Measurements from ENCODE around the gene LPP.

The LPP gene

GRCh38 chr3:188905547-188905946 is 751.6 kb downstream of the LPP start:
- no peak for DNase-seq

DNA sequence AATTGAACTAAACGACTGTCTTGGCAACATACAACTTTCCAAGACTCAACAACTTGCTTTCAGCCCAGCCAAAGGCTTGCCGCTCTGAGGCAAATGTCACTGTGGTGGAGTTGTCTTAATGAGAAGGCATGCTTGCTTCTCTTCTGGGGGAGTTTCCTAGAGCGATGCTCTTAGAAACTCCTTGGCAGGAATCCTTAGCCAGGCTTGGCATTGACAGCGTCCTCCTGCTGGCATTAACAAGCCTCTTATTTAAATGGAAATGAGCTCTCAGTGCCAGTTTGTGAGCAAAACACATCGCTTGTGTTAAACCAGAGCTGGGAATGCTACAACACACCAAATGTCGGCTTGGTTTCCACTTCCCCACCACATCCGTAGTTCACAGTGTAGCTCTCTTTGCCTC is 752.3 kb downstream of the LPP start:
- no peak for DNase-seq

DNA sequence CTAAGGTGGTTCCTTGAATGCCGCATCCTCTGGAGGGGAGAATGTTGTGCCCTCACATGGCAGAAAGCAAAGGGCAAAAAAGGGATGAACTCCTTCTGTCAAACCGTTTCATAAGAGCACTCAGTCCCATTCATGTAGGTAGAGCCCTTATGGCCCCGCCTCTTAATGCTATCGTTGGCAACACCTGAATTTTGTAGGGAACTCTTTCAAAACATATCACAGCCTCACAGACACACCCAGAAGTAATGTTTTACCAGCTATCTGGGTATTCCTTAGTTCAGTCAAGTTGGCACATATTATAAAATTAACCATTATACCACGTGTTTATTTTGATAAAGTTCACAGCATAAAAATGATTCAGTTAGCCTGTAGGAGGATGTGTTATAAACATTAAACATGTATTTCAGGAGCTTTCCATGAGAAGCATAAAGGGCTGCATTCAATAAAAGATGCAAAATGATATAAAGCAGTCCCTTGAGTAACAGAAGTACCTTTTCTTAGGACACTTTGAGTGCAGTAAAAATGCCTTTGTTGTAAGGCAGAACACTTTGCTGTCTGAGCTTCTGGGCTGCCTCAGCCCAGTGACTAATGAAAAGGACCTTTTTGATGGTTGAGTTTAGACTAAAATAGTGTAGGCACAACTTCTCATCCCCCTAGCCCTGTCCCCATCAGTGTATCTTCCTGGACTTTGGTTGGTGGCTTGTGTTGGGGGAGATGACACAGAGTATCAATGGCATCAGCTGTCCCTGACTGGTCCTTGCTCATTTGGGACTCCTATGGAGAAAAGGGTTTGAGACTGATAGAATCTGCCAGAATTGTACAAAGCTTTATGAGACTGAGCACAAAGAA is 754.3 kb downstream of the LPP start:
- no peak for DNase-seq

- no peak for DNase-seq
Measured at GRCh38 chr3:188911026-188911850, 757.3 kb downstream of the LPP start.

- no peak for DNase-seq
Measured at GRCh38 chr3:188913084-188913483, 759.1 kb downstream of the LPP start.

GRCh38 chr3:188914552-188914951 is 760.6 kb downstream of the LPP start:
- DNase-seq: no peak

GRCh38 chr3:188915127-188915526 is 761.2 kb downstream of the LPP start:
- no peak for DNase-seq

GRCh38 chr3:188916934-188917401 is 763.0 kb downstream of the LPP start:
- DNase-seq: no peak

DNA sequence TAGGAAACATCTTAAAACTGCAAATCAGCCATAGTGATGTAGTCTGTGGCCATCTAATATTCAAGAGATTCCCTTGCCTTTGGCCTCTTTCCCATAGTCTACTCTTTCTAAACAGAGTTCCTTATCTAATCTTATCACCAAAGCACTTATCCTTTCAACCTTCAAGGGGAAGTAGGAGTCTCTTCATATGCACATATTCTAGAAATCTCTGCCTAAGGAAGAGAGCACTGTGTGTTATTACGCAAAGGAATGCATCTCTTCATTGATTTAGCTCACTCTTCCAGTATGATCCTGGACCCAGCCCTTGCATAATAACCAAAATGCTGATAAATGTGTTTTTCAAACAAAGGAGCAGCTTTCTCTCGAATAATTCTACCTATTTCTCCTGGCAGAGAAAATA is 764.1 kb downstream of the LPP start:
- no peak for DNase-seq

- no peak for DNase-seq
Measured at GRCh38 chr3:188923671-188924070, 769.7 kb downstream of the LPP start.

DNA sequence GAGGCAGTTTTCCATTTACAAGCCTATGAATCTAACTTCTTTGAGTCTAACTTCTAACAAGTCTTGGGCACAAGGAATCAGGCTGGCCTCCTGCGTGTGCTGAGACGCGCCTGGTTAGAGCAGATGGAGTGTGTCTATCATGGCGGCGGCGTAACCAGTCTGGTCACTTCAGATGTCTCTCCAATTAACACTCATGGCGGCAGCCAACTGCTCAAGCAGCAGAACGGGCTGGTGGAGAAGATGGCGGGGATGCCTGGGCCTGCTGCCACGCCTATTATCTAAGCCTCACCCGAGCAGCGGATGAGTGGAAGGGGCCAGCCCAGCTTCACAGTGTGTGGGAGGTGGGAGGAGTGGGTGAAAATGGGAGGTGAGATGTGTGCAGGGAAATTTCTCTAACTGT is 771.4 kb downstream of the LPP start:
- DNase-seq: no peak

GRCh38 chr3:188926111-188926510 is 772.2 kb downstream of the LPP start:
- no peak for DNase-seq

DNA sequence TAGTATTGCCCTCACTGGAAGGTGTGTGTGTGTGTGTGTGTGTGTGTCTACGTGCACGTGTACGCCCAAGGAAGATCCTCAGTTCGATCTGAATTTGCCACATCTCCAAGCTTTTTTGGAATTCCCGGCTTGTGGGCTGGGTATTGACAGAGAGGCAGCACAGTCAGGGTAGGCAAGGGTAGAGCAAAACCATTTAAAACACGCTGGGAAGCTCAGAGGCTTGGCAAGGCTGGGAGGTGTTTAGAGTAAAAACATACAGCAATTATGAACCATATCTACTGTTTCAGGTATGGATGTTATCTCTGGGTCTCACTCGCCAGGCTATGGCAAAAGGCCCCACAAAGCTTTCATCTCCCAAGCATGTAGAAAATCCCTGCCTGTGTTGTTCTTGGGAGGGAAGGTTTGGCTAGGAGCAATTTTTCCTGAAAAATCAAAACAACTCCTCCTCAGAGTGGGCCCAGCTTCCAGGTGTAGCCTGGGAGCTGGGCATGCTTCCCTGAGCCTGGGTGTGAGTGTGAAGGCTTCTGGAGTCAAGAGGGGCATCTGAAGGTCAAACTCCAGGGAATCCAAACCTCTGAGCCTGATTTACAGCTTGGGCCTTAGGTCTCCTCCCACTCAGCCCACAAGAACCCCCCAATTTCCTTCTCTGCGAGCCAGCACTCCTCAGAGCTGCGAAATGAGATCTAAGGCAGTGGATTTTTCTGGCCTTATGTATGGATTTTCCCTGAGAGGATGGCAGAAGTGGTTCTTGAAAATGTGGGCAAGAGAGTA is 773.0 kb downstream of the LPP start:
- DNase-seq: no peak

GRCh38 chr3:188927971-188928370 is 774.0 kb downstream of the LPP start:
- no peak for DNase-seq

DNA sequence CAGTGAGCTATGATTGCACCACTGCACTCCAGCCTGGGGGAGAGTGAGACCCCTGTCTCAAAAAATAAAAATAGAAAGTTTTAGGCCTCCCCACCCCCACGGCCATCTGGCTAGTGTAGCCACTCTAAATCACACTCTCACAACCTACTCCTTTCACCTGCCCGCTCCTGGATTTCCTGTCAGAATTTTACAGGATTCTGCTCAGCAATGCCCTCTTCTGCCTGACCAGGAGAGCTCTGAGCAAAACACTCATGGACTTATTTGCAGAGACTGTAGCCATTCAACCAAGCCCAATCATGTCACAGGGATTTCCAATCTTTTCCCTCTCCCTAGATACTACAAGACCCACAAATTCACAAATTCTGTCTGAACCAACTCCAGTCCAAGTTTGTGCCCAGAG is 775.2 kb downstream of the LPP start:
- DNase-seq: peak; percentile 55

DNA sequence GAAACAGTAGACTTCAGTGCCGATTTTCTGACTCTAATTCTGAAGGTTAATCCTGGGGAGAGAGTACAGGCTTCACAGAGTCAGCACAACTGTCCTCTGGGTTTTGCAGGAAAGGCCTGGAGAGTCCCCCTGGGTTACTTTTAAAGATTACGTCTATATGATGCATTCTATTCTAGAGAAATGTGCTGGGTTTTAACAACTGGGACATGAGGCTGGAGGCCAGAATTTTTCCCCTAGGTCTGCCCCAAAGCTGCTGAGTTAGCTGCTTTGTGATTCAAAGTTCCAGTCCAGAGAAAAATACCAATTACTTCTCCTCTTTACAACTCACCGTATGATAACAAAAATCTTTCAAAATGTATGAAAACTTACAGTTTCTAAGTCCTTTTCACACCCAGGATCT is 777.1 kb downstream of the LPP start:
- no peak for DNase-seq

DNA sequence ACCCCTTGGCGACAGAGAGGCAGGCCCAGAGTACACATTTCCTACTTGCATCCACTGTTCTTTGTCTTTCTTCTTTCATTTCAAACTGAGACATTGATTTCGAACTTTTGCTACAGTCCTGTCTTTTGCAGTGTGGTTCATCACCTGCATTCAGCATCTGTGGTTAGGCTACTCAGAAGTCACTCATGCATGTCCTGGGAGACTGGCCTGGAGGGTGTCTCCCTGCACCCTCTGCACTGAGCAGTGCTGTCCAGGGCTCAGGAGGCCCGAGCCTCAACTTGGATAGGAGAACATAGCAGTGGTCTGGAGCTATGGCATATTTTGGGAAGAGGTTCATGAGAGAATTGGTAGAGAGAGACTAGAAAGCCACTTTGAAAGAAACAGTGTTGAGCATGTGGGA is 777.6 kb downstream of the LPP start:
- DNase-seq: no peak

DNA sequence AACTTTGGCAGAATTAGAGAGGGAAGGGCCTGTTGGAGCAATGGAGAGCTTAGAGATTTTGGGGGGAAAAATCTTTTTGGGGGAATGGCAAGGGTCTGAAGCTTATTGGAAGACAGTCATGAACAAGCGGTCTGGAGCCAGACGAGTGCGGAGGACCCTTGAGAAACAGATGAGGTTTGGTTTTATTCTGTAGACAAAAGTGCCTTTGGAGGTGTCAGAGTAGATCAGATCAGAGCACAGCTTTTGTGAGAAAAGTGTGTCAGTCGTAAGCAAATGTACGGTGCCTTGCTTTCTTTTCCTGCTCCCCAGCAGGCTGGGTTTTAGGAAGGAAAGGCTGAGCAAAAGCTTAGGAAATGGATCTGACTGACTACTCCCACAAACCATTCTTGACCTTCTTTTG is 781.0 kb downstream of the LPP start:
- no peak for DNase-seq

- DNase-seq: no peak
Measured at GRCh38 chr3:188936597-188937107, 782.7 kb downstream of the LPP start.

GRCh38 chr3:188937389-188937788 is 783.4 kb downstream of the LPP start:
- DNase-seq: no peak

DNA sequence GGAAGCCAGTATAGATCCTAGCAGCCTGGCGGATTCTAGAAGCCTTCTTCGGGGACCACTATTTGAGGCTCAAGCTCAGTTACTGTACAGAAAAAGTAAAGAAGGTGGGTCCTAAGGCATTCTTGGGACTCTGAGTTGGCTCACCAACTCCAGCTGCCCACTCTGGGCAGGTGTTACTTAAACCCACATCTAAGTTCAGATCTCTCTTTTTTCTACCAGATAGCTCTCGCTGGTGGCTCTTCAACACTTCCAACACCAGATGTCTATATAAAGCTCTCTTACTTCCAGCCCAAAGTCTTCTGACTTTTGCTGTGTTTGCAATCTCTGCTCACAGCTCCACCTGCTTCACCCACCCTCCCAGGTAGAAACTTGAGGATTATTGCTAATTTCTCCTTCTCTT is 785.0 kb downstream of the LPP start:
- DNase-seq: no peak

GRCh38 chr3:188939814-188940572 is 786.0 kb downstream of the LPP start:
- DNase-seq: no peak
